NOMO-1 treated with DMSO at 0.1 percent for 48 hours (cell line): ENCODE measurements around the gene TMEM52B.
A peak's percentile ranks its signal among the peaks of the same experiment; 100 is the strongest.

Source experiments
- DNase-seq: peaks from one replicate; lab custom pipeline; 2025; ENCODE audit not compliant: unreplicated experiment; lab: John Stamatoyannopoulos, UW

The TMEM52B gene

GRCh38 chr12:10178821-10179220 is at the start of gene TMEM52B:
TMEM52B (plus strand) TSS chr12:10179032; CDS start chr12:10179575, 543 bp downstream.
- no peak for DNase-seq

- DNase-seq, result peak; percentile 94
These were observed 48.8 kb upstream of the TMEM52B start, which contains the start of gene CLEC7A for GRCh38 chr12:10130042-10130441. CLEC7A (minus strand) TSS chr12:10130199; CDS start chr12:10130082, 117 bp downstream.

GRCh38 chr12:10131111-10131690 is 47.6 kb upstream of the TMEM52B start:
- DNase-seq, result peak; percentile 79

- DNase-seq, result no peak
These were observed 45.9 kb upstream of the TMEM52B start for GRCh38 chr12:10132850-10133370.

GRCh38 chr12:10135126-10135525 is 43.7 kb upstream of the TMEM52B start:
- no peak for DNase-seq

- no peak for DNase-seq
These were observed 42.1 kb upstream of the TMEM52B start for GRCh38 chr12:10136637-10137205.

GRCh38 chr12:10140001-10140400 is 38.8 kb upstream of the TMEM52B start:
- peak; percentile 85 for DNase-seq

GRCh38 chr12:10142976-10143589 is 35.7 kb upstream of the TMEM52B start:
- no peak for DNase-seq

- DNase-seq, result no peak
These were observed 31.0 kb upstream of the TMEM52B start for GRCh38 chr12:10147714-10148403.

GRCh38 chr12:10151621-10152020 is 27.2 kb upstream of the TMEM52B start:
- no peak for DNase-seq

- peak; percentile 68 for DNase-seq
These were observed 25.3 kb upstream of the TMEM52B start for GRCh38 chr12:10153271-10154144.

- DNase-seq, result no peak
These were observed 24.7 kb upstream of the TMEM52B start for GRCh38 chr12:10154145-10154496.

- no peak for DNase-seq
These were observed 22.9 kb upstream of the TMEM52B start for GRCh38 chr12:10155966-10156365.

- DNase-seq, result peak; percentile 5
These were observed 20.4 kb upstream of the TMEM52B start for GRCh38 chr12:10158406-10158805.

- peak; percentile 20 for DNase-seq
These were observed 19.6 kb upstream of the TMEM52B start for GRCh38 chr12:10159280-10159679.

GRCh38 chr12:10160617-10161385 is 18.0 kb upstream of the TMEM52B start:
- peak; percentile 85 for DNase-seq

GRCh38 chr12:10163084-10163483 is 15.7 kb upstream of the TMEM52B start:
- DNase-seq, result peak; percentile 68

- DNase-seq, result no peak
These were observed 13.4 kb upstream of the TMEM52B start for GRCh38 chr12:10165421-10165820.

GRCh38 chr12:10167599-10167998 is 11.2 kb upstream of the TMEM52B start:
- peak; percentile 96 for DNase-seq

- DNase-seq, result no peak
These were observed 9.7 kb upstream of the TMEM52B start for GRCh38 chr12:10169104-10169503.
